ENCODE data around the gene EPHA4. TPM values are rescaled to one million over a fixed set of nuclear protein-coding genes. Genes with fewer than 3 reads are reported as not detected.

EPHA4 gene
- total and polyA plus RNA-seq, 4 donors = 0.43 to 2.3 (median 1.1) TPM

DNA sequence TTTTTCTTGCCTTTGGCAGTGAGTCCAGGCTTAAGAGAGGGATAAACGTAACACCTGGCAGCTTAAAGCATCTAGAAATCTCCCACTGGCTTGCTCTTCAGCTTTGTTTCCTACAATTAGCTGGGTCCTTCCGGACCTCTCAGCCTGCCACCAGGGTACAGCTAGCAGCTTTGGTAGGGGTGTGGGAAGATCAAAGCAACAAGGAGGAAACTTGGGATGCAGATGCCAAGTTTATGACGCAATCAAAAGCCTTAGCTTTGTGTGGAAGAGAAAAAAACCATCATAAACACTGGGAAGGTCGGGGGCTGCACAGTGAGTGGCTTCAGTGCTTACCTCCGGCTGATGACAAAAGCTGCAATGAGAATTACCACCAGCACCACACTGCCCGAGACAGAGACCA is 116.9 kb downstream of the EPHA4 start:
- no peak overlapping the region for H3K4me3 ChIP-seq (ENCODE audit: low read depth in 1 of 3, low read length in 3 of 3)
- H3K27ac ChIP-seq (ENCODE audit: low read depth in 1 of 2, low read length in 2 of 2) = no peak overlapping the region
- H3K9ac ChIP-seq (ENCODE audit: low read depth in 1 of 2, low read length in 2 of 2) = no peak overlapping the region
- H3K9me3 ChIP-seq (ENCODE audit: control insufficient read depth in 4 of 4, low read length in 3 of 4) = no peaks in the 10 kb centered on the region
- WGBS = 70% methylated on average over 6 of the region's 6 CpGs
- TF ChIP-seq CTCF (IDR thresholded peaks at IDR 0.05; ENCODE audit: low read depth, low read length, missing input control) (no peak), REST (IDR thresholded peaks at IDR 0.05) (no peak), RXRA (IDR thresholded peaks at IDR 0.05) (no peak), ZBTB33 (IDR thresholded peaks at IDR 0.05) (no peak), ATF3 (IDR thresholded peaks at IDR 0.05) (no peak), HNF4A (conservative IDR thresholded peaks at IDR 0.05) (no peak), YY1 (IDR thresholded peaks at IDR 0.05) (no peak), SP1 (IDR thresholded peaks at IDR 0.05) (no peak)
- TF ChIP-seq, protein P1, sequence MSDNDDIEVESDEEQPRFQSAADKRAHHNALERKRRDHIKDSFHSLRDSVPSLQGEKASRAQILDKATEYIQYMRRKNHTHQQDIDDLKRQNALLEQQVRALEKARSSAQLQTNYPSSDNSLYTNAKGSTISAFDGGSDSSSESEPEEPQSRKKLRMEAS (IDR thresholded peaks at IDR 0.05) = no peak
- H3K4me1 ChIP-seq (ENCODE audit: control insufficient read depth in 4 of 4, insufficient read depth in 4 of 4, low read length in 3 of 4) = no peaks in the 10 kb centered on the region
- no peaks in the 10 kb centered on the region for H3K27me3 ChIP-seq (ENCODE audit: control insufficient read depth in 4 of 4, insufficient read depth in 4 of 4, low read length in 3 of 4)
- H3K36me3 ChIP-seq (ENCODE audit: control insufficient read depth in 4 of 4, insufficient read depth in 3 of 4, low read depth in 1 of 4, low read length in 3 of 4) = no peaks in the 10 kb centered on the region
- DNase-seq (ENCODE audit: low spot score) = no peak

DNA sequence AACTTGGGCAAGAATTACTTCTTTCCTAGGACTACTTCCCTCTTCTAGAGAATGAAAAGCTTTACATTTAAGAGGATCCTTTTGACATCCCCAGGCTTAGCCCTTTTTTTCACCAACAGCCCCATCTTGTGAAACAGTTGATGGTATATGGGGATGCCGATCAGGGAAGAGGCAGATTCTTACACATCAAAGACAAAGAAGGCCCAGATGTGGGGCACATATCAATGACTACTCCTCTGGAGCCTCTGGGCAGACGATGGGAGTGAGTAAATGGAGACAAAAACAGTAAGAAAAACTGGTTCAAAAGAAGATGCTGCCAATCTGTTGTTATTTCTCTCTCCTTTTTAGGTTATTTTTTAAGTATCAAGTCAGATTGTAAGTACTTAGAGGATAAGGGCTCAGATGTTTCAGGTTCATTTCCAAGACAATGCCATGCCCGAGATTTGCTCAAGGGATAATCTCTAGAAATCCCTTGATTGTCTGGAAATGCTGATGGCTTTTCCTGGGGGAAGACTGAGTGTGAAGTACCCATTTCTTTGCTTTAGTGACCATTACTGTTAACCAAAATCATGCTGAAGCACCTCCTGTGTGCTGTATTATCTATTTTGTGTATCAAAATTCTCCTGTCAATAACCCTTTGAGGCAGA is 117.5 kb downstream of the EPHA4 start:
- no peak for TF ChIP-seq NR2F2 (IDR thresholded peaks at IDR 0.05)
- TF ChIP-seq RXRA (IDR thresholded peaks at IDR 0.05) = no peak
- no peak for TF ChIP-seq YY1 (IDR thresholded peaks at IDR 0.05)
- no peak for TF ChIP-seq CTCF (IDR thresholded peaks at IDR 0.05; ENCODE audit: low read depth, low read length, missing input control)
- no peak for TF ChIP-seq HNF4G (IDR thresholded peaks at IDR 0.05)
- TF ChIP-seq FOXA1 (IDR thresholded peaks at IDR 0.05) = no peak
- TF ChIP-seq TAF1 (conservative IDR thresholded peaks at IDR 0.05) = no peak
- TF ChIP-seq, protein P1 (IDR thresholded peaks at IDR 0.05) = no peak
- TF ChIP-seq GABPA (IDR thresholded peaks at IDR 0.05 in 1 of 2, conservative IDR thresholded peaks at IDR 0.05 in 1 of 2) = no peak
- no peak for TF ChIP-seq RAD21 (IDR thresholded peaks at IDR 0.05)
- no peak overlapping the region for H3K9ac ChIP-seq (ENCODE audit: low read depth in 1 of 2, low read length in 2 of 2)
- no peak overlapping the region for H3K27ac ChIP-seq (ENCODE audit: low read depth in 1 of 2, low read length in 2 of 2)
- no peaks in the 10 kb centered on the region for H3K27me3 ChIP-seq (ENCODE audit: control insufficient read depth in 4 of 4, insufficient read depth in 4 of 4, low read length in 3 of 4)
- no peaks in the 10 kb centered on the region for H3K4me1 ChIP-seq (ENCODE audit: control insufficient read depth in 4 of 4, insufficient read depth in 4 of 4, low read length in 3 of 4)
- WGBS = 80% methylated on average over 3 of the region's 3 CpGs
- H3K36me3 ChIP-seq (ENCODE audit: control insufficient read depth in 4 of 4, insufficient read depth in 3 of 4, low read depth in 1 of 4, low read length in 3 of 4) = no peaks in the 10 kb centered on the region
- no peak overlapping the region for H3K4me3 ChIP-seq (ENCODE audit: low read depth in 1 of 3, low read length in 3 of 3)
- H3K9me3 ChIP-seq (ENCODE audit: control insufficient read depth in 4 of 4, low read length in 3 of 4) = no peaks in the 10 kb centered on the region
- DNase-seq (ENCODE audit: low spot score) = no peak

Measured in liver (tissue), 9 donors.